T-helper 2 cell treated with Interferon-gamma antibody and Interleukin-4, amounts not matched to agents 5 μg/mL and 100 μg/mL, for 36 hours (primary cell): ENCODE results near the gene WRAP53.

Source experiments
- DNase-seq: peaks from one replicate; pipeline ENCODE4 v3.0.0; 2021; ENCODE audit warnings: low spot score
- H3K27ac Mint-ChIP-seq: one replicate; pipeline ENCODE4 v1.8.0; 2021; ENCODE audit warnings: mild to moderate bottlenecking, mixed read lengths
- H3K27me3 Mint-ChIP-seq: one replicate; pipeline ENCODE4 v1.8.0; 2021; ENCODE audit warnings: low read depth, mixed read lengths
- H3K36me3 Mint-ChIP-seq: one replicate; pipeline ENCODE4 v1.8.0; 2021; ENCODE audit warnings: low read depth, mixed read lengths
- H3K4me1 Mint-ChIP-seq: one replicate; pipeline ENCODE4 v1.8.0; 2021; ENCODE audit warnings: low read depth, mixed read lengths
- H3K4me3 Mint-ChIP-seq: one replicate; pipeline ENCODE4 v1.8.0; 2022; ENCODE audit warnings: mild to moderate bottlenecking, moderate library complexity, mixed read lengths
- H3K9me3 Mint-ChIP-seq: one replicate; pipeline ENCODE4 v1.8.0; 2021; ENCODE audit warnings: mixed read lengths

The WRAP53 gene

GRCh38 chr17:7695586-7695985, 7.3 kb downstream of the WRAP53 start:
- DNase-seq: no peak
- no peak overlapping the region for H3K27ac Mint-ChIP-seq
- H3K4me3 Mint-ChIP-seq: no peak overlapping the region
- no peaks in the 10 kb centered on the region for H3K9me3 Mint-ChIP-seq
- H3K36me3 Mint-ChIP-seq: peaks cover 20% of the 10 kb centered on the region
- no peaks in the 10 kb centered on the region for H3K27me3 Mint-ChIP-seq
- H3K4me1 Mint-ChIP-seq: no peaks in the 10 kb centered on the region

- H3K27me3 Mint-ChIP-seq: no peaks in the 10 kb centered on the region
- no peak overlapping the region for H3K4me3 Mint-ChIP-seq
- no peak overlapping the region for H3K27ac Mint-ChIP-seq
These were observed 9.7 kb downstream of the WRAP53 start for GRCh38 chr17:7697828-7698588.

GRCh38 chr17:7700510-7700909, 12.2 kb downstream of the WRAP53 start:
- peaks cover 10% of the 10 kb centered on the region for H3K4me1 Mint-ChIP-seq
- no peak overlapping the region for H3K27ac Mint-ChIP-seq
- H3K36me3 Mint-ChIP-seq: peaks cover 23% of the 10 kb centered on the region
- no peaks in the 10 kb centered on the region for H3K9me3 Mint-ChIP-seq
- H3K27me3 Mint-ChIP-seq: peaks cover 17% of the 10 kb centered on the region
- no peak overlapping the region for H3K4me3 Mint-ChIP-seq
- DNase-seq: no peak

More at GRCh38 chr17:7697828-7698588, 9.7 kb downstream of the WRAP53 start:
- Mint-ChIP-seq H3K4me1 (no peaks in the 10 kb centered on the region), H3K9me3 (no peaks in the 10 kb centered on the region), H3K36me3 (peaks cover 24% of the 10 kb centered on the region)
- DNase-seq: no peak

- no peak overlapping the region for H3K27ac Mint-ChIP-seq
- H3K9me3 Mint-ChIP-seq: no peaks in the 10 kb centered on the region
- DNase-seq: no peak
- H3K36me3 Mint-ChIP-seq: peaks cover 17% of the 10 kb centered on the region
- H3K27me3 Mint-ChIP-seq: peaks cover 28% of the 10 kb centered on the region
- H3K4me1 Mint-ChIP-seq: peaks cover 10% of the 10 kb centered on the region
- no peak overlapping the region for H3K4me3 Mint-ChIP-seq
These were observed 13.4 kb downstream of the WRAP53 start for GRCh38 chr17:7701681-7702080.

- Mint-ChIP-seq H3K27me3 (peaks cover 37% of the 10 kb centered on the region), H3K36me3 (peaks cover 17% of the 10 kb centered on the region), H3K27ac (no peak overlapping the region)
These were observed 14.5 kb downstream of the WRAP53 start for GRCh38 chr17:7702776-7703175.

GRCh38 chr17:7703584-7704479, 15.6 kb downstream of the WRAP53 start:
- DNase-seq: no peak
- Mint-ChIP-seq H3K27ac (no peak overlapping the region), H3K36me3 (peaks cover 15% of the 10 kb centered on the region), H3K9me3 (no peaks in the 10 kb centered on the region), H3K4me3 (no peak overlapping the region), H3K27me3 (peaks cover 39% of the 10 kb centered on the region), H3K4me1 (peaks cover 10% of the 10 kb centered on the region)

More at GRCh38 chr17:7702776-7703175, 14.5 kb downstream of the WRAP53 start:
- no peak for DNase-seq
- Mint-ChIP-seq H3K4me1 (peaks cover 10% of the 10 kb centered on the region), H3K4me3 (no peak overlapping the region), H3K9me3 (no peaks in the 10 kb centered on the region)

GRCh38 chr17:7704601-7705268, 16.5 kb downstream of the WRAP53 start, which contains the start of gene EFNB3:
TSS of gene EFNB3 (plus strand) at chr17:7705202. CDS start at chr17:7705599, 397 bp downstream.
- no peak for DNase-seq
- Mint-ChIP-seq H3K4me1 (peaks cover 10% of the 10 kb centered on the region), H3K9me3 (no peaks in the 10 kb centered on the region), H3K36me3 (peaks cover 15% of the 10 kb centered on the region), H3K4me3 (peak within 1 kb of the TSS; percentile 54), H3K27me3 (peaks cover 39% of the 10 kb centered on the region), H3K27ac (no peak within 1 kb of the TSS)

GRCh38 chr17:7705269-7706255, 17.3 kb downstream of the WRAP53 start:
- Mint-ChIP-seq H3K27ac (no peak overlapping the region), H3K4me1 (peaks cover 16% of the 10 kb centered on the region), H3K9me3 (no peaks in the 10 kb centered on the region), H3K27me3 (peaks cover 39% of the 10 kb centered on the region), H3K4me3 (no peak overlapping the region), H3K36me3 (peaks cover 13% of the 10 kb centered on the region)
- no peak for DNase-seq

- H3K27me3 Mint-ChIP-seq: peaks cover 44% of the 10 kb centered on the region
- H3K4me1 Mint-ChIP-seq: peaks cover 22% of the 10 kb centered on the region
- H3K36me3 Mint-ChIP-seq: peaks cover 11% of the 10 kb centered on the region
- H3K27ac Mint-ChIP-seq: no peak overlapping the region
- no peak for DNase-seq
- no peaks in the 10 kb centered on the region for H3K9me3 Mint-ChIP-seq
- H3K4me3 Mint-ChIP-seq: no peak overlapping the region
These were observed 18.5 kb downstream of the WRAP53 start for GRCh38 chr17:7706631-7707354.

GRCh38 chr17:7707446-7707845, 19.2 kb downstream of the WRAP53 start:
- Mint-ChIP-seq H3K9me3 (no peaks in the 10 kb centered on the region), H3K27me3 (peaks cover 46% of the 10 kb centered on the region), H3K36me3 (peaks cover 8% of the 10 kb centered on the region), H3K4me3 (no peak overlapping the region), H3K27ac (no peak overlapping the region), H3K4me1 (peaks cover 24% of the 10 kb centered on the region)
- DNase-seq: no peak

- Mint-ChIP-seq H3K4me1 (peaks cover 25% of the 10 kb centered on the region), H3K9me3 (no peaks in the 10 kb centered on the region), H3K27me3 (peaks cover 51% of the 10 kb centered on the region), H3K36me3 (peaks cover 5% of the 10 kb centered on the region), H3K4me3 (no peak overlapping the region), H3K27ac (no peak overlapping the region)
- no peak for DNase-seq
These were observed 19.8 kb downstream of the WRAP53 start for GRCh38 chr17:7707858-7708750.

GRCh38 chr17:7709031-7709430, 20.8 kb downstream of the WRAP53 start:
- no peak overlapping the region for H3K27ac Mint-ChIP-seq
- no peaks in the 10 kb centered on the region for H3K36me3 Mint-ChIP-seq
- no peak overlapping the region for H3K4me3 Mint-ChIP-seq
- H3K4me1 Mint-ChIP-seq: peaks cover 24% of the 10 kb centered on the region
- H3K27me3 Mint-ChIP-seq: peaks cover 50% of the 10 kb centered on the region
- DNase-seq: no peak
- H3K9me3 Mint-ChIP-seq: no peaks in the 10 kb centered on the region
